Naive thymus-derived CD4-positive, alpha-beta T cell (primary cell): ENCODE data around the gene GPI. TPM values are rescaled to one million over a fixed set of nuclear protein-coding genes. Genes with fewer than 3 reads are reported as not detected.
A peak's percentile ranks its signal among the peaks of the same experiment; 100 is the strongest.

Experiments
- ATAC-seq: fragments of 150-1000 bp; cut with Tn5 transposase; 2 replicates; pipeline ENCODE4 v1.10.0; 2021; ENCODE audit warnings: mild to moderate bottlenecking, moderate library complexity
- CTCF ChIA-PET: fragments of 350-600 bp; sonication (Branson Sonifier 250); formaldehyde crosslinking; loops from one replicate; lab custom pipeline; 2021; ENCODE audit warnings: antibody characterized with exemption; lab: Charles Lee
- POLR2A ChIA-PET: fragments of 350-600 bp; sonication (Branson Sonifier 250); formaldehyde crosslinking; loops from one replicate; lab custom pipeline; 2021; ENCODE audit warnings: antibody characterized with exemption, inconsistent platforms; lab: Charles Lee
- DNase-seq, 9 donors: peaks; one replicate each; pipeline versions ENCODE4 v3.0.0 to v3.0.0-alpha.2; 2020 to 2022; ENCODE audit warnings: mixed read lengths in 1 of 9
- H3K27ac ChIP-seq: one replicate; pipeline ENCODE4 v1.7.0; 2013; ENCODE audit warnings: mild to moderate bottlenecking, low read depth, low read length, moderate library complexity
- H3K27me3 ChIP-seq, 2 donors: one replicate each; pipeline ENCODE4 v1.7.0; 2013; ENCODE audit warnings: low read length in 2 of 2, mild to moderate bottlenecking in 2 of 2, moderate library complexity in 2 of 2; ENCODE audit not compliant: control insufficient read depth in 2 of 2, insufficient read depth in 2 of 2
- H3K36me3 ChIP-seq, 3 experiments: 1 replicate in 2 of 3; 2 replicates in 1 of 3; pipeline ENCODE4 v1.7.0; 2013; ENCODE audit warnings: low read length in 3 of 3, mild to moderate bottlenecking in 3 of 3, moderate library complexity in 1 of 3; ENCODE audit not compliant: insufficient read depth in 3 of 3, control insufficient read depth in 2 of 3
- H3K4me1 ChIP-seq, 2 donors: one replicate each; pipeline ENCODE4 v1.7.0; 2013; ENCODE audit warnings: low read length in 2 of 2, mild to moderate bottlenecking in 2 of 2, moderate library complexity in 1 of 2; ENCODE audit not compliant: control insufficient read depth in 2 of 2, insufficient read depth in 2 of 2
- H3K4me3 ChIP-seq: 2 replicates; pipeline ENCODE4 v1.7.0; 2013; ENCODE audit warnings: mild to moderate bottlenecking, low read length
- H3K9me3 ChIP-seq, 3 experiments: 1 replicate in 2 of 3; 2 replicates in 1 of 3; pipeline ENCODE4 v1.7.0; 2013; ENCODE audit warnings: low read length in 3 of 3; ENCODE audit not compliant: control insufficient read depth in 2 of 3
- H3K27ac Mint-ChIP-seq, 9 donors: one replicate each; pipeline ENCODE4 v1.8.0; 2020 to 2022; ENCODE audit warnings: mixed read lengths in 9 of 9, mild to moderate bottlenecking in 8 of 9, moderate library complexity in 5 of 9, inconsistent platforms in 2 of 9
- H3K27me3 Mint-ChIP-seq, 5 donors: one replicate each; pipeline ENCODE4 v1.8.0; 2021 to 2022; ENCODE audit warnings: mixed read lengths in 5 of 5, mild to moderate bottlenecking in 1 of 5
- H3K36me3 Mint-ChIP-seq, 5 donors: one replicate each; pipeline ENCODE4 v1.8.0; 2020 to 2022; ENCODE audit warnings: mixed read lengths in 5 of 5, mild to moderate bottlenecking in 3 of 5, inconsistent platforms in 1 of 5
- H3K4me1 Mint-ChIP-seq, 7 donors: one replicate each; pipeline ENCODE4 v1.8.0; 2020 to 2022; ENCODE audit warnings: mixed read lengths in 7 of 7, mild to moderate bottlenecking in 3 of 7, inconsistent platforms in 1 of 7
- H3K4me3 Mint-ChIP-seq, 10 donors: one replicate each; pipeline ENCODE4 v1.8.0; 2020 to 2022; ENCODE audit warnings: mild to moderate bottlenecking in 10 of 10, mixed read lengths in 10 of 10, moderate library complexity in 6 of 10, inconsistent platforms in 2 of 10
- H3K9me3 Mint-ChIP-seq, 11 donors: one replicate each; pipeline ENCODE4 v1.8.0; 2020 to 2022; ENCODE audit warnings: mixed read lengths in 11 of 11, mild to moderate bottlenecking in 4 of 11, inconsistent platforms in 1 of 11, moderate library complexity in 1 of 11
- intact Hi-C, 2 donors: fragments of 100-400 bp; cut with micrococcal nuclease; formaldehyde crosslinking; loops; one replicate each; pipeline ENCODE4 v1.15.1; 2023
- polyA plus RNA-seq, 2 donors: library from polyadenylated mRNA; unstranded; fragments of 300-500 nt; fragmentation: Illumina TruSeq; gene quantifications; one replicate each; pipeline ENCODE4 v1.2.3, GENCODE V29; 2021
- total RNA-seq, 6 experiments: library from RNA in 5 of 6; stranded (reverse) in 5 of 6; gene quantifications; 1 replicate in 5 of 6; 2 replicates in 1 of 6; pipeline ENCODE4 v1.2.3 and lab custom pipeline; 2021 to 2026

GPI gene
- total and polyA plus RNA-seq, 7 experiments from 2014 or later, result 96.5 to 750 (median 116) TPM

- Mint-ChIP-seq H3K36me3 (peaks cover 6 to 46% (median 26%) of the 10 kb centered on the region in 5 donors), H3K4me3 (no peak overlapping the region), H3K9me3 (no peaks in the 10 kb centered on the region), H3K27ac (peak overlapping the region in 4 of 9 donors; percentile 28 to 61 (median 50)), H3K4me1 (peaks cover 2 to 21% (median 7%) of the 10 kb centered on the region in 7 donors), H3K27me3 (no peaks in the 10 kb centered on the region)
- H3K9me3 ChIP-seq, result no peaks in the 10 kb centered on the region
- no peak overlapping the region for H3K27ac ChIP-seq
- H3K27me3 ChIP-seq, result no peaks in the 10 kb centered on the region
- POLR2A ChIA-PET, result interaction anchor here (0.6 to 0.9 kb wide), 4 partner anchors 46 to 140 kb away, joined by 3 to 5 read pairs (median 3); no protein-coding TSS in a partner anchor
- H3K4me1 ChIP-seq, result peaks cover 0 to 9% of the 10 kb centered on the region in 2 donors
- no peak overlapping the region for H3K4me3 ChIP-seq
- ATAC-seq, result no peak
- H3K36me3 ChIP-seq, result peaks cover 8 to 72% (median 10%) of the 10 kb centered on the region in 3 experiments
- CTCF ChIA-PET, result interaction anchor here (0.6 to 1.2 kb wide), 2 partner anchors 14 to 384 kb away, joined by 4 to 5 read pairs; no protein-coding TSS in a partner anchor
- intact Hi-C loops, result no loop called here
- DNase-seq, result no peak
These were observed 32.8 kb upstream of the GPI start for GRCh38 chr19:34332027-34332760.

DNA sequence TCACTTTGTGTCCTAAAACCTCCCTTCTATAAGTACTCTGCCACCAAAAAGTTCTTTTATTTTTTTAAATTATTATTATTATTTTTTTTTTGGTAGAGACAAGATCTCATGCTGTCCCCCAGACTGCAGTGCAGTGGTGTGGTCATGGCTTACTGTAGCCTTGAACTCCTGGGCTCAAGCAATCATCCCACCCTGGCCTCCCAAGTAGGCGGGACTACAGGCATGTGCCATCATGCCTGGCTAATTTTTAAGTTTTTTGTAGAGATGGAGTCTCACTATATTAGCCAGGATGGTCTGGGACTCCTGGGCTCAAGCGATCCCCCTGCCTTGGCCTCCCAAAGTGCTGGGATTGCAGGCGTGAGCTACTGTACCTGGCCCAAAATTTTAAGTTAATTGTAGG lies 29.1 kb upstream of the GPI start:
- Histone ChIP-seq H3K27ac (no peak overlapping the region), H3K4me3 (no peak overlapping the region), H3K9me3 (no peaks in the 10 kb centered on the region), H3K36me3 (peaks cover 3 to 68% (median 9%) of the 10 kb centered on the region in 3 experiments), H3K4me1 (peaks cover 0 to 10% of the 10 kb centered on the region in 2 donors), H3K27me3 (no peaks in the 10 kb centered on the region)
- no peaks in the 10 kb centered on the region for H3K9me3 Mint-ChIP-seq
- no peak for ATAC-seq
- intact Hi-C loops, result loop anchor here (1.0 to 5.0 kb wide), 5 partner anchors 15 to 118 kb away; partner anchors contain the start of gene GARRE1 (in 1 of the 2)
- ChIA-PET CTCF (interaction anchor here (0.6 to 2.2 kb wide), 6 partner anchors 17 to 295 kb away, joined by 3 to 5 read pairs (median 4); no protein-coding TSS in a partner anchor), POLR2A (interaction anchor here (1.0 kb wide), 1 partner anchor 80 kb away, joined by 3 read pairs; no protein-coding TSS in a partner anchor)
- H3K27ac Mint-ChIP-seq, result peak overlapping the region in 4 of 9 donors; percentile 36 to 72 (median 56)
- H3K4me1 Mint-ChIP-seq, result peaks cover under 1 to 16% (median 9%) of the 10 kb centered on the region in 7 donors
- H3K27me3 Mint-ChIP-seq, result no peaks in the 10 kb centered on the region
- H3K4me3 Mint-ChIP-seq, result no peak overlapping the region
- H3K36me3 Mint-ChIP-seq, result peaks cover 8 to 55% (median 33%) of the 10 kb centered on the region in 5 donors
- no peak for DNase-seq

- H3K9me3 Mint-ChIP-seq, result no peaks in the 10 kb centered on the region
- peaks cover 0 to 10% of the 10 kb centered on the region in 2 donors for H3K4me1 ChIP-seq
These were observed 28.2 kb upstream of the GPI start for GRCh38 chr19:34336781-34337271.

GRCh38 chr19:34337739-34338138 lies 27.3 kb upstream of the GPI start:
- H3K4me3 Mint-ChIP-seq, result no peak overlapping the region
- H3K4me1 ChIP-seq, result peaks cover 0 to 10% of the 10 kb centered on the region in 2 donors
- H3K27me3 ChIP-seq, result no peaks in the 10 kb centered on the region
- intact Hi-C loops, result loop anchor here (2.0 to 5.0 kb wide), 3 partner anchors 13 to 80 kb away; no protein-coding TSS in a partner anchor
- no peaks in the 10 kb centered on the region for H3K9me3 ChIP-seq
- no peaks in the 10 kb centered on the region for H3K9me3 Mint-ChIP-seq
- H3K4me1 Mint-ChIP-seq, result peaks cover 3 to 18% (median 9%) of the 10 kb centered on the region in 7 donors
- H3K36me3 Mint-ChIP-seq, result peaks cover 10 to 54% (median 31%) of the 10 kb centered on the region in 5 donors
- no peak overlapping the region for H3K27ac Mint-ChIP-seq
- no peak for ATAC-seq
- H3K36me3 ChIP-seq, result peaks cover 3 to 72% (median 18%) of the 10 kb centered on the region in 3 experiments
- ChIA-PET CTCF (interaction anchor here (0.6 to 1.1 kb wide), 4 partner anchors 11 to 111 kb away, joined by 3 to 5 read pairs (median 4); no protein-coding TSS in a partner anchor), POLR2A (interaction anchor here (0.6 to 1.8 kb wide), 9 partner anchors 8 to 164 kb away, joined by 3 to 9 read pairs (median 3); no protein-coding TSS in a partner anchor)
- no peak for DNase-seq
- no peak overlapping the region for H3K4me3 ChIP-seq
- no peaks in the 10 kb centered on the region for H3K27me3 Mint-ChIP-seq
- no peak overlapping the region for H3K27ac ChIP-seq

More at GRCh38 chr19:34336781-34337271, 28.2 kb upstream of the GPI start:
- H3K4me3 ChIP-seq, result no peak overlapping the region
- DNase-seq (peak in 7 of 9 donors; percentile 34 to 65 (median 60)), ATAC-seq (peak; percentile 72)
- no peaks in the 10 kb centered on the region for H3K9me3 ChIP-seq
- H3K27me3 ChIP-seq, result no peaks in the 10 kb centered on the region
- Mint-ChIP-seq H3K4me1 (peaks cover 3 to 16% (median 9%) of the 10 kb centered on the region in 7 donors), H3K27ac (peak overlapping the region in 8 of 9 donors; percentile 25 to 86 (median 55)), H3K27me3 (no peaks in the 10 kb centered on the region), H3K4me3 (no peak overlapping the region), H3K36me3 (peaks cover 10 to 55% (median 30%) of the 10 kb centered on the region in 5 donors)
- intact Hi-C loops, result loop anchor here (1.0 to 5.0 kb wide), 5 partner anchors 14 to 119 kb away; partner anchors contain the start of gene GARRE1 (in 1 of the 2)
- H3K27ac ChIP-seq, result no peak overlapping the region
- ChIA-PET POLR2A (interaction anchor here (0.6 to 1.8 kb wide), 5 partner anchors 23 to 164 kb away, joined by 3 to 9 read pairs (median 3); no protein-coding TSS in a partner anchor), CTCF (interaction anchor here (0.9 to 2.2 kb wide), 2 partner anchors 20 to 26 kb away, joined by 4 to 5 read pairs; no protein-coding TSS in a partner anchor)
- peaks cover 3 to 69% (median 15%) of the 10 kb centered on the region in 3 experiments for H3K36me3 ChIP-seq

GRCh38 chr19:34341935-34342680 lies 22.9 kb upstream of the GPI start:
- H3K27me3 ChIP-seq, result no peaks in the 10 kb centered on the region
- peaks cover 4 to 20% (median 11%) of the 10 kb centered on the region in 7 donors for H3K4me1 Mint-ChIP-seq
- peaks cover 10 to 61% (median 41%) of the 10 kb centered on the region in 5 donors for H3K36me3 Mint-ChIP-seq
- peaks cover 3 to 66% (median 18%) of the 10 kb centered on the region in 3 experiments for H3K36me3 ChIP-seq
- no peak overlapping the region for H3K4me3 Mint-ChIP-seq
- ChIA-PET CTCF (no interaction called here), POLR2A (interaction anchor here (1.0 kb wide), 1 partner anchor 169 kb away, joined by 3 read pairs; the partner anchor contains the start of gene LSM14A)
- H3K27ac Mint-ChIP-seq, result peak overlapping the region in 5 of 9 donors; percentile 25 to 72 (median 38)
- H3K27me3 Mint-ChIP-seq, result no peaks in the 10 kb centered on the region
- no peaks in the 10 kb centered on the region for H3K9me3 ChIP-seq
- intact Hi-C loops, result loop anchor here in 1 of 2 donors (10.0 kb wide), 1 partner anchor 297 kb away; no protein-coding TSS in a partner anchor
- no peak for ATAC-seq
- H3K9me3 Mint-ChIP-seq, result no peaks in the 10 kb centered on the region
- no peak overlapping the region for H3K4me3 ChIP-seq
- H3K27ac ChIP-seq, result no peak overlapping the region
- H3K4me1 ChIP-seq, result peaks cover 0 to 1% of the 10 kb centered on the region in 2 donors
- no peak for DNase-seq
